Prostate gland (tissue), 2 donors: ENCODE results near the gene FCHSD2.

Experiments used
- POLR2A ChIP-seq: fragments of 450-650 bp; IDR thresholded peaks from one replicate; pipeline ENCODE4 v1.6.1; 2016; ENCODE audit warnings: antibody characterized with exemption, mild to moderate bottlenecking
- POLR2AphosphoS5 ChIP-seq: sonication (generic); formaldehyde crosslinking; IDR thresholded peaks from one replicate; pipeline ENCODE4 v1.6.1; 2017; ENCODE audit warnings: antibody characterized with exemption
- TF ChIP-seq, protein P1 (sequence below), 4 experiments: fragments of 200-600 bp in 2 of 4; fragments of 450-650 bp in 2 of 4; sonication (generic) in 2 of 4; IDR thresholded peaks; 1 replicate in 3 of 4; 2 replicates in 1 of 4; pipeline ENCODE4 v1.5.1; 2016 to 2019; ENCODE audit warnings: antibody characterized with exemption in 4 of 4, mild to moderate bottlenecking in 2 of 4, moderate library complexity in 2 of 4

GRCh38 chr11:72807792-72808191, 334.3 kb downstream of the FCHSD2 start:
- TF ChIP-seq, protein P1, sequence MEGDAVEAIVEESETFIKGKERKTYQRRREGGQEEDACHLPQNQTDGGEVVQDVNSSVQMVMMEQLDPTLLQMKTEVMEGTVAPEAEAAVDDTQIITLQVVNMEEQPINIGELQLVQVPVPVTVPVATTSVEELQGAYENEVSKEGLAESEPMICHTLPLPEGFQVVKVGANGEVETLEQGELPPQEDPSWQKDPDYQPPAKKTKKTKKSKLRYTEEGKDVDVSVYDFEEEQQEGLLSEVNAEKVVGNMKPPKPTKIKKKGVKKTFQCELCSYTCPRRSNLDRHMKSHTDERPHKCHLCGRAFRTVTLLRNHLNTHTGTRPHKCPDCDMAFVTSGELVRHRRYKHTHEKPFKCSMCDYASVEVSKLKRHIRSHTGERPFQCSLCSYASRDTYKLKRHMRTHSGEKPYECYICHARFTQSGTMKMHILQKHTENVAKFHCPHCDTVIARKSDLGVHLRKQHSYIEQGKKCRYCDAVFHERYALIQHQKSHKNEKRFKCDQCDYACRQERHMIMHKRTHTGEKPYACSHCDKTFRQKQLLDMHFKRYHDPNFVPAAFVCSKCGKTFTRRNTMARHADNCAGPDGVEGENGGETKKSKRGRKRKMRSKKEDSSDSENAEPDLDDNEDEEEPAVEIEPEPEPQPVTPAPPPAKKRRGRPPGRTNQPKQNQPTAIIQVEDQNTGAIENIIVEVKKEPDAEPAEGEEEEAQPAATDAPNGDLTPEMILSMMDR (IDR thresholded peaks at IDR 0.05): no peak
- TF ChIP-seq POLR2A (no peak), POLR2AphosphoS5 (no peak)
